Fibroblast of lung (primary cell): ENCODE measurements around the gene ITGA8.

ENCODE experiments used
- CTCF ChIP-seq, 2 donors: IDR thresholded peaks in 1 of 2; conservative IDR thresholded peaks in 1 of 2; 1 replicate in 1 of 2; 2 replicates in 1 of 2; pipeline ENCODE4 v1.5.1; 2011 to 2012; ENCODE audit warnings: low read length in 2 of 2, control low read depth in 1 of 2, inconsistent platforms in 1 of 2, low read depth in 1 of 2, mild to moderate bottlenecking in 1 of 2
- EZH2 ChIP-seq: IDR thresholded peaks from 2 replicates; pipeline ENCODE4 v1.5.1; 2012; ENCODE audit warnings: low read length, control low read depth, mild to moderate bottlenecking; ENCODE audit errors: missing control alignments

- no peak for TF ChIP-seq CTCF (conservative IDR thresholded peaks at IDR 0.05 in 1 of 2, IDR thresholded peaks at IDR 0.05 in 1 of 2; ENCODE audit: low read depth in 1 of 2, low read length in 2 of 2)
- TF ChIP-seq EZH2: no peak
Measured at GRCh38 chr10:15743443-15743842, 23.7 kb upstream of the ITGA8 start.
